ENCODE results near the gene IFT88. TPM values are rescaled to one million over a fixed set of nuclear protein-coding genes. Genes with fewer than 3 reads are reported as not detected.
A peak's percentile ranks its signal among the peaks of the same experiment; 100 is the strongest.

The IFT88 gene
- total and polyA plus RNA-seq, 7 experiments from 2014 or later = 5.0 to 17.0 (median 9.8) TPM

DNA sequence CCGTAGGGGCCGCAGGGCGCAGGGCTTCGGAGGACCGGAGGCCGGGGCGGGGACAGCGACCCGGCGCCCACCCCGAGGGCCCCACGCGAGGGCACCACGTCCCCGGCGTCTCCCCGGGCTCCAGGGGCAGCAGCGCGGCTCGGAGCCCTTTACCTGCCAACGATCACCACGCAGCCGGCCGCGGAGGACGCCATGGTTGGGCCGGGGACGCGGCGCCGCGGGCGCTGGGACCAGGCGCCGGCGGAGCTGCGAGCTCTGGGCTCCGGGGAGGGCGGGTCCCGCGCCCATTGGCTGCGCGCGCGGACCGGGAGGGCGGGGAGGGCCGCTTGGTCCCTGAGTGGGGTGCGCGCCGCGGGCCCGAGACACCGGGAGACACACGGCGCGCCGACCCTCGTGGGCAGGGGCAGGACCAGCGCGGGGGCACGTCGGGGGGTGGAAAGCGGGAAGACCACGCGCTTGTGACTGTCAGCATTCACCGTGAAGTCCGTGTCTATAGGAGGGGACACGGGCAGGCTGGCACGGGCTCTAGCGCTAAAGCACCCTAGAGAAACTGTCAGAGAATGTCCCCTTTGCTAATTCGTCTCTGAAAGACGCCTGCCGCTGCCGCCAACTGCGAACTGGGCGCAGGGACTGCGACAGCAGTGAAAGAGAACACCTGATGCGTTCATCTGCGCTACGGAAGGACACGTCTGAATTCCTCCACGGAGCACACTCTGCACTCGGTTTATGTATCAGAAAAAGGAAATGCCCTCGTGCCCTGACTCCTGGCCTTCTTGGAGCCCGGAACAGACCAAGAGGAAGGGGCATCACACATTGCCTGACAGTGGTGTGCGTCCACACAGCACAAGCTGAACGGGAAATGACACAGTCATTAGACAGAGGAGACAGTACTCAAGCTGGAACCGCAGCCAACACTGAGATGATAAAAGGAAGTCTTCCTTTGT, 41.1 kb upstream of the IFT88 start, which contains the start of gene CRYL1:
Gene CRYL1 (minus strand): TSS at position 257 of the 944 bp plus-strand sequence. CDS start 63 bp downstream, at position 194.
- Mint-ChIP-seq H3K27ac (peak within 1 kb of the TSS; percentile 66 to 96 (median 88)), H3K4me3 (peak within 1 kb of the TSS; percentile 76 to 94 (median 87)), H3K4me1 (peaks cover 11 to 40% (median 25%) of the 10 kb centered on the region in 7 donors), H3K27me3 (peaks cover 0 to 9% (median 0%) of the 10 kb centered on the region in 5 donors), H3K36me3 (peaks cover 0 to 3% (median 0%) of the 10 kb centered on the region in 5 donors), H3K9me3 (peaks cover 0 to 7% (median 0%) of the 10 kb centered on the region in 11 donors)
- intact Hi-C loops (cut with micrococcal nuclease) = loop anchor here (1.0 to 10.0 kb wide), 10 partner anchors 31 to 1076 kb away; partner anchors contain the start of genes EEF1AKMT1 (in 2 of the 2), IFT88 (in 2 of the 2), IL17D (in 1 of the 2) and MICU2 (in 1 of the 2)
- Histone ChIP-seq H3K9me3 (ENCODE audit: control insufficient read depth in 2 of 3, low read length in 3 of 3) (no peaks in the 10 kb centered on the region), H3K27me3 (ENCODE audit: control insufficient read depth in 2 of 2, insufficient read depth in 2 of 2, low read length in 2 of 2) (no peaks in the 10 kb centered on the region), H3K4me3 (ENCODE audit: low read length) (peak within 1 kb of the TSS; percentile 68), H3K36me3 (ENCODE audit: control insufficient read depth in 2 of 3, insufficient read depth in 3 of 3, low read length in 3 of 3) (no peaks in the 10 kb centered on the region), H3K4me1 (ENCODE audit: control insufficient read depth in 2 of 2, insufficient read depth in 2 of 2, low read length in 2 of 2) (peaks cover 0 to 7% of the 10 kb centered on the region in 2 donors), H3K27ac (ENCODE audit: low read depth, low read length) (peak within 1 kb of the TSS; percentile 65)
- DNase-seq = peak; percentile 56 to 78 (median 68)
- ATAC-seq = peak; percentile 92
- POLR2A ChIA-PET = interaction anchor here (1.0 to 2.1 kb wide), 3 partner anchors 41 to 376 kb away, joined by 3 to 14 read pairs (median 5); partner anchors contain the start of genes IFT88 and XPO4
- CTCF ChIA-PET = interaction anchor here (0.6 kb wide), 1 partner anchor 24 kb away, joined by 5 read pairs; no protein-coding TSS in a partner anchor

DNA sequence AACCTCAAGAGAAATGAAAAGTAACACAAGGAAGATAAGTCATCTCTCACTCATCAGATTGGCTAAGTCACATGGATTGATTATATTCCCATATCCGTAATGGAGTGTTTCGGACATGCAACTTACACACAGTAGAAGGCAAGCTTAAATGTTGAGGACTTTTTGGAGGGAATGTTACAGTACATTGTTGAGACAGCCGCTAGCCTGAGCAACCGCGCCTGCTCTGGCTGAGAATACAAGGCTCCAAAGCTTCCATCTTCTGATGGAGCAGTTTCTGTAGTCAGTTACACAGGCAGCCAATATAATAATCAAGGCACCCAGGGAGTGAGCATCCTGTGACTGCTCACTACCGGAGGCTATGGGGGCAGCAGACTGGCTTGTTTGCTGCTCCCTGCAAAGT, 40.3 kb upstream of the IFT88 start:
- ATAC-seq (no peak), DNase-seq (no peak)
- peak overlapping the region; percentile 68 for H3K4me3 ChIP-seq (ENCODE audit: low read length)
- no peaks in the 10 kb centered on the region for H3K36me3 ChIP-seq (ENCODE audit: control insufficient read depth in 2 of 3, insufficient read depth in 3 of 3, low read length in 3 of 3)
- intact Hi-C loops (cut with micrococcal nuclease) = loop anchor here (1.0 to 10.0 kb wide), 6 partner anchors 31 to 1076 kb away; partner anchors contain the start of genes IFT88 (in 1 of the 2), IL17D (in 1 of the 2), MICU2 (in 1 of the 2) and ZMYM2 (in 1 of the 2)
- H3K9me3 ChIP-seq (ENCODE audit: control insufficient read depth in 2 of 3, low read length in 3 of 3) = no peaks in the 10 kb centered on the region
- H3K4me1 ChIP-seq (ENCODE audit: control insufficient read depth in 2 of 2, insufficient read depth in 2 of 2, low read length in 2 of 2) = peaks cover 0 to 7% of the 10 kb centered on the region in 2 donors
- Mint-ChIP-seq H3K4me3 (peak overlapping the region; percentile 76 to 94 (median 87)), H3K27ac (peak overlapping the region; percentile 66 to 96 (median 88)), H3K9me3 (peaks cover 0 to 13% (median 0%) of the 10 kb centered on the region in 11 donors), H3K4me1 (peaks cover 11 to 33% (median 25%) of the 10 kb centered on the region in 7 donors), H3K36me3 (peaks cover 0 to 4% (median 0%) of the 10 kb centered on the region in 5 donors), H3K27me3 (peaks cover 0 to 9% (median 0%) of the 10 kb centered on the region in 5 donors)
- peak overlapping the region; percentile 65 for H3K27ac ChIP-seq (ENCODE audit: low read depth, low read length)
- POLR2A ChIA-PET = interaction anchor here (1.0 to 2.1 kb wide), 2 partner anchors 40 to 376 kb away, joined by 5 to 14 read pairs; partner anchors contain the start of genes IFT88 and XPO4
- H3K27me3 ChIP-seq (ENCODE audit: control insufficient read depth in 2 of 2, insufficient read depth in 2 of 2, low read length in 2 of 2) = no peaks in the 10 kb centered on the region
- CTCF ChIA-PET = interaction anchor here (0.6 kb wide), 1 partner anchor 24 kb away, joined by 5 read pairs; no protein-coding TSS in a partner anchor

DNA sequence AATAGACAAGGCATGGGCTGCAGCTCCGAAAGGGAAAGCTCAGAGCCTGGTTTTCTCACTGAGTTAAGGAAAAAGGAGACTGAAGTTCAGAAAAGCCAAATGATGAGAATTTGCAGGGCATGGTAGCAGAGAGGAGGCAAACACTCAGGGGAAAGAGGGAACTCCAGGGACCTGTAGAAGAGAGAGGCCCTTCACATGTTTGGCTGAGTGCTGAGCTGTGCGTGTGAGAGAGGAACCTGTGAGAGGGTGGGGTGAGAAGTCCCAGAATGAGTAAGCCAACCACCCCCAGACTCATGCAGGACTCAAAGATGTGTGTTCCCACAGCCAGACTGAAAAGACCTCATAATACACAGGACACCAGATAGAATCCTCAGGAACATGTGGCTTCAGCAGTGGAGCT, 38.5 kb upstream of the IFT88 start:
- ATAC-seq (no peak), DNase-seq (no peak)
- H3K4me1 ChIP-seq (ENCODE audit: control insufficient read depth in 2 of 2, insufficient read depth in 2 of 2, low read length in 2 of 2) = peaks cover 0 to 7% of the 10 kb centered on the region in 2 donors
- H3K9me3 ChIP-seq (ENCODE audit: control insufficient read depth in 2 of 3, low read length in 3 of 3) = no peaks in the 10 kb centered on the region
- Mint-ChIP-seq H3K4me1 (peaks cover 7 to 26% (median 20%) of the 10 kb centered on the region in 7 donors), H3K36me3 (peaks cover 0 to 7% (median 0%) of the 10 kb centered on the region in 5 donors), H3K27ac (no peak overlapping the region), H3K9me3 (peaks cover 0 to 14% (median 0%) of the 10 kb centered on the region in 11 donors), H3K4me3 (no peak overlapping the region), H3K27me3 (peaks cover 0 to 9% (median 0%) of the 10 kb centered on the region in 5 donors)
- H3K4me3 ChIP-seq (ENCODE audit: low read length) = no peak overlapping the region
- CTCF ChIA-PET = no interaction called here
- POLR2A ChIA-PET = interaction anchor here (0.6 kb wide), 1 partner anchor 42 kb away, joined by 3 read pairs; no protein-coding TSS in a partner anchor
- H3K27ac ChIP-seq (ENCODE audit: low read depth, low read length) = no peak overlapping the region
- no peaks in the 10 kb centered on the region for H3K27me3 ChIP-seq (ENCODE audit: control insufficient read depth in 2 of 2, insufficient read depth in 2 of 2, low read length in 2 of 2)
- intact Hi-C loops (cut with micrococcal nuclease) = loop anchor here (5.0 to 10.0 kb wide), 3 partner anchors 176 to 1074 kb away; partner anchors contain the start of genes IL17D (in 1 of the 2), MICU2 (in 1 of the 2) and ZMYM2 (in 1 of the 2)
- H3K36me3 ChIP-seq (ENCODE audit: control insufficient read depth in 2 of 3, insufficient read depth in 3 of 3, low read length in 3 of 3) = no peaks in the 10 kb centered on the region

DNA sequence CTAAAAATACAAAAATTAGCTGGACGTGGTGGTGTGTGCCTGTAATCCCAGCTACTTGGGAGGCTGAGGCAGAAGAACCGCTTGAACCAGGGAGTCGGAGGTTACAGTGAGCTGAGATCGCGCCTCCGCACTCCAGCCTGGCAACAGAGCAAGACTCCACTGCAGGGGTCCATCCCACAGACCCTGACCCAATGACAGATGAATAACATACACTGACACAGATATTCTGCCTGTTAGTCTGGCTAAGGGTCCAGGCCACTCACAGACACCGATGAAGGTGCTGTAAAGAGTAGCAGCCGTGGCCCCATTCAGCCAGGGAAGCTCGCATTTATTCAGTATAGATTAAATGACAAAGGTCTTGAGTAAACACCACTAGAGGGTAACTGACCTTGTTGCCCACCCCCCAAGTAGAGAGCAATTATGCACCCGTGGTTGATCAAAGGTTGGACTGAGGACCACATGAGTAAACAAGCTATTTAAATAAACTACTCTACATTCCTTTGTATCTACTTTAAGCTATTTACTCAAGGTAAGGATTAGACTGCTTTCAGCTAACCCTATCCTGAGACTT, 32.8 kb upstream of the IFT88 start:
- peaks cover 0 to 9% (median 0%) of the 10 kb centered on the region in 5 donors for H3K36me3 Mint-ChIP-seq
- Histone ChIP-seq H3K4me3 (ENCODE audit: low read length) (no peak overlapping the region), H3K36me3 (ENCODE audit: control insufficient read depth in 2 of 3, insufficient read depth in 3 of 3, low read length in 3 of 3) (no peaks in the 10 kb centered on the region), H3K27ac (ENCODE audit: low read depth, low read length) (no peak overlapping the region), H3K9me3 (ENCODE audit: control insufficient read depth in 2 of 3, low read length in 3 of 3) (no peaks in the 10 kb centered on the region), H3K27me3 (ENCODE audit: control insufficient read depth in 2 of 2, insufficient read depth in 2 of 2, low read length in 2 of 2) (no peaks in the 10 kb centered on the region), H3K4me1 (ENCODE audit: control insufficient read depth in 2 of 2, insufficient read depth in 2 of 2, low read length in 2 of 2) (no peaks in the 10 kb centered on the region)
- H3K9me3 Mint-ChIP-seq = peaks cover 2 to 26% (median 7%) of the 10 kb centered on the region in 11 donors
- H3K27me3 Mint-ChIP-seq = peaks cover 0 to 7% (median 2%) of the 10 kb centered on the region in 5 donors
- POLR2A ChIA-PET = no interaction called here
- CTCF ChIA-PET = no interaction called here
- no peak overlapping the region for H3K27ac Mint-ChIP-seq
- no peak overlapping the region for H3K4me3 Mint-ChIP-seq
- intact Hi-C loops (cut with micrococcal nuclease) = no loop called here
- ATAC-seq (no peak), DNase-seq (no peak)
- no peaks in the 10 kb centered on the region for H3K4me1 Mint-ChIP-seq

DNA sequence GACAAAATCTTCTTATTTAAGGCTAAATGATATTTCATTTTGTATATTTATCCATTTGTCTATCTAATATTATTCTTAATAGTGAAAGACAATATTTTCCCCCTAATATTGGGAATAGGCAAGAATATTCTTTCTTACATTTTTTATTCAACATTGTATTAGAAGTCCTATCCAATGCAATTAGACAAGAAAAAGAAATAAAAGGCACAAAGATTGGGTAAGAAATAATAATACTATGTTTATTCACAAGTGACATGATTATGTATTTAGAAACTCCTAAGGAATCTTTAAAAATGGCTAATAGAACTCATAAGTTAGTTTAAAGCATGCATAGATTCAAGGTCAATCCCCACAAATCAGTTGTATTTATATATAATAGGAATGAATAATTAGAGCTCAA, 30.0 kb upstream of the IFT88 start:
- Mint-ChIP-seq H3K36me3 (peaks cover 0 to 9% (median 0%) of the 10 kb centered on the region in 5 donors), H3K9me3 (peaks cover 2 to 26% (median 7%) of the 10 kb centered on the region in 11 donors), H3K4me1 (no peaks in the 10 kb centered on the region), H3K4me3 (no peak overlapping the region), H3K27me3 (peaks cover 0 to 2% (median 0%) of the 10 kb centered on the region in 5 donors), H3K27ac (no peak overlapping the region)
- no peak for ATAC-seq
- intact Hi-C loops (cut with micrococcal nuclease) = no loop called here
- no peak for DNase-seq
- CTCF ChIA-PET = no interaction called here
- Histone ChIP-seq H3K27ac (ENCODE audit: low read depth, low read length) (no peak overlapping the region), H3K9me3 (ENCODE audit: control insufficient read depth in 2 of 3, low read length in 3 of 3) (no peaks in the 10 kb centered on the region), H3K4me3 (ENCODE audit: low read length) (no peak overlapping the region), H3K4me1 (ENCODE audit: control insufficient read depth in 2 of 2, insufficient read depth in 2 of 2, low read length in 2 of 2) (no peaks in the 10 kb centered on the region), H3K27me3 (ENCODE audit: control insufficient read depth in 2 of 2, insufficient read depth in 2 of 2, low read length in 2 of 2) (no peaks in the 10 kb centered on the region), H3K36me3 (ENCODE audit: control insufficient read depth in 2 of 3, insufficient read depth in 3 of 3, low read length in 3 of 3) (no peaks in the 10 kb centered on the region)
- POLR2A ChIA-PET = interaction anchor here (0.5 kb wide), 1 partner anchor 558 kb away, joined by 5 read pairs; no protein-coding TSS in a partner anchor

All from naive thymus-derived CD4-positive, alpha-beta T cell (primary cell).